Sigmoid colon (tissue), 7 donors: Measurements from ENCODE around the gene CDK4. TPM values are rescaled to one million over a fixed set of nuclear protein-coding genes. Genes with fewer than 3 reads are reported as not detected.

Experiments
- DNase-seq: peaks from one replicate; pipeline ENCODE4 v3.0.0-alpha.2; 2019
- H3K27ac ChIP-seq, 4 donors: fragments of 200-600 bp; sonication (generic); one replicate each; pipeline ENCODE4 v1.5.1; 2016 to 2019; ENCODE audit warnings: mild to moderate bottlenecking in 1 of 4
- H3K27me3 ChIP-seq, 3 donors: fragments of 200-600 bp; sonication (generic); one replicate each; pipeline ENCODE4 v1.5.1; 2019; ENCODE audit warnings: mild to moderate bottlenecking in 1 of 3
- H3K36me3 ChIP-seq, 4 donors: fragments of 200-600 bp; sonication (generic); one replicate each; pipeline ENCODE4 v1.5.1; 2016 to 2019
- H3K4me1 ChIP-seq, 4 donors: fragments of 200-600 bp; sonication (generic); one replicate each; pipeline ENCODE4 v1.5.1; 2017 to 2019
- H3K4me3 ChIP-seq, 4 donors: fragments of 200-600 bp; sonication (generic); one replicate each; pipeline ENCODE4 v1.5.1; 2017 to 2019; ENCODE audit warnings: mild to moderate bottlenecking in 2 of 4, moderate library complexity in 1 of 4
- H3K9me3 ChIP-seq, 4 donors: fragments of 200-600 bp in 3 of 4; sonication (generic) in 3 of 4; one replicate each; pipeline versions ENCODE4 v1.5.1 to v1.6.1; 2013 to 2019
- CTCF ChIP-seq, 4 experiments: fragments of 450-650 bp in 3 of 4; fragments of 200-600 bp in 1 of 4; IDR thresholded peaks; one replicate each; pipeline ENCODE4 v1.5.1; 2016 to 2019; ENCODE audit warnings: antibody characterized with exemption in 4 of 4, mild to moderate bottlenecking in 3 of 4, moderate library complexity in 2 of 4
- EP300 ChIP-seq, 4 donors: sonication (generic); formaldehyde crosslinking; IDR thresholded peaks; one replicate each; pipeline ENCODE4 v1.6.1; 2017; ENCODE audit warnings: antibody characterized with exemption in 4 of 4
- POLR2A ChIP-seq, 2 donors: fragments of 450-650 bp; IDR thresholded peaks; one replicate each; pipeline ENCODE4 v1.6.1; 2016; ENCODE audit warnings: antibody characterized with exemption in 2 of 2, mild to moderate bottlenecking in 2 of 2, moderate library complexity in 2 of 2
- POLR2AphosphoS5 ChIP-seq, 4 donors: sonication (generic); formaldehyde crosslinking; IDR thresholded peaks; one replicate each; pipeline ENCODE4 v1.6.1; 2017; ENCODE audit warnings: antibody characterized with exemption in 4 of 4
- WGBS, 2 donors: extraction: QIAGEN DNeasy Blood & Tissue Kit; methylation state at CpG; one replicate each; pipeline ENCODE4 v1.1.7; 2013; 5-methylcytosine and 5-hydroxymethylcytosine counted together
- intact Hi-C: fragments of 100-400 bp; cut with DNase I; formaldehyde crosslinking; loops from one replicate; pipeline ENCODE4 v1.15.1; 2023
- polyA plus RNA-seq, 3 donors: library from polyadenylated mRNA; stranded (reverse); fragments of 200-250 nt; gene quantifications; one replicate each; pipeline ENCODE4 v1.2.3, GENCODE V29; 2013
- total RNA-seq, 4 donors: library from RNA; depleted of rRNA; stranded (reverse); fragments of >200 nt; gene quantifications; one replicate each; pipeline ENCODE4 v1.1.0, GENCODE V29; 2016
- donor health status: healthy with polysubstance abuse.
- donor health status: Bipolar disorder and iron deficiency.
- donor health status: healthy.

Gene CDK4
- total and polyA plus RNA-seq, 7 donors, result 34.9 to 108 (median 80.8) TPM

DNA sequence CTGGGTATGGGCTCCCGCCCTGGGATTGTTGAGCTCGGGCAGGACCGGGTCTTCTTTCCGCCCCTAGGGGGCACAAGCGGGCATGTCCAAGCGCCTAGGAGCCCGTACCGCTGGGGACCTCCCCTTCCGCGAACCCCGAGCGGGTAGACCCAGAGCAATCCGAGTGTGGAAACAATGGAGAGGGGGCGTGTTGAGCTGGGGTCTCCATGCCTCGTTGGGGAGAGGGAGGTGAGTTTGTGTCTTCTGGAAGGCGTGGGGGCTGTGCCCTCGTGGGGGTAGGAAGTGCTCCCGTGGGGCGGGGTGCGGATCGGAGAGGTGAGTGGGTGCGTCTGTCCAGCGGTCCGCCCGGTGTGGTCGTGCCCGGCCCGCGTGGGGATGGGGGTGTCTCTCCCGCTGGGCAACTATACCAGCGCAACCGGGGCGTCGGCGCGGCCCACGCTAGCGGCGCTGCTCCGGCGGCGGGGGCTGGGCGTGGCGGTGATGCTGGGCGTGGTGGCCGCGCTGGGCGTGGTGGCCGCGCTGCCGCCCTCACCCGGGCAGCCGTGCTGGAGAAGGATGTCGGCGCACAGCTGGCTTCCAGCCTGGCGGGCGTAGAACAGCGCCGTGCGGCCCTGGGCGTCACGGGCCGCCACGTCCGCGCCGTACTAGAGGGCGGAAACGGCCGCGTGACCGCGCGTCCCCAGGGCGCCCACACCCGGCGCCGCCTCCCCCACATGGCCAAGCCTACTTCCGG lies 25.8 kb downstream of the CDK4 start:
- peak; percentile 22 to 60 (median 56) for TF ChIP-seq CTCF (IDR thresholded peaks at IDR 0.05)
- no peak for TF ChIP-seq POLR2A (IDR thresholded peaks at IDR 0.05)
- peak in 1 of 4 donors; percentile 22 for TF ChIP-seq POLR2AphosphoS5 (IDR thresholded peaks at IDR 0.05)
- no peak for TF ChIP-seq EP300 (IDR thresholded peaks at IDR 0.05)
- intact Hi-C loops, result no loop called here
- peaks cover 0 to 21% (median 17%) of the 10 kb centered on the region in 4 donors for H3K4me1 ChIP-seq
- WGBS, 2 donors, result 12 to 55% methylated on average over 79 of the region's 79 CpGs
- DNase-seq, result peak; percentile 91
- peak overlapping the region; percentile 35 to 64 (median 52) for H3K4me3 ChIP-seq
- H3K9me3 ChIP-seq, result no peaks in the 10 kb centered on the region
- H3K27ac ChIP-seq, result peak overlapping the region; percentile 8 to 56 (median 32)
- peaks cover 0 to 10% (median 0%) of the 10 kb centered on the region in 4 donors for H3K36me3 ChIP-seq
- H3K27me3 ChIP-seq, result peaks cover 0 to 47% (median 22%) of the 10 kb centered on the region in 3 donors

DNA sequence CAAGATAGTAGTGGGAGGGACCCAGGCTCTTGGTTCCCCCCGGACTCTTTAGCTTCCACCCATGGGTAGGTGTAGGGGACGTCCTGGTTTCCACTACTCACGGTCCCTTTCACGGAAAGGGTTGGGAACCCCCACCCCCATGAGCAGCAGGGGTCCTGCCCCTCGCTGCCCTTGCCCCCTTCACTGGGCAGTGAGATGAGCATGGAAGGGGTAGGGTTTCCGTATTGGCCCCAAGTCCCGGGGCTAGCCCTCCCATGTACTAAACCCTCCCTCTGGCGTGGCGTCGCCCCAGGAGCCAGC lies 26.3 kb downstream of the CDK4 start:
- WGBS, 2 donors, result 13 to 45% methylated on average over 10 of the region's 10 CpGs
- peaks cover 0 to 15% (median 2%) of the 10 kb centered on the region in 4 donors for H3K36me3 ChIP-seq
- peaks cover 0 to 21% (median 17%) of the 10 kb centered on the region in 4 donors for H3K4me1 ChIP-seq
- TF ChIP-seq CTCF (IDR thresholded peaks at IDR 0.05) (no peak), POLR2A (IDR thresholded peaks at IDR 0.05) (no peak), EP300 (IDR thresholded peaks at IDR 0.05) (no peak), POLR2AphosphoS5 (IDR thresholded peaks at IDR 0.05) (no peak)
- H3K9me3 ChIP-seq, result no peaks in the 10 kb centered on the region
- no peak for DNase-seq
- intact Hi-C loops, result no loop called here
- peaks cover 0 to 42% (median 22%) of the 10 kb centered on the region in 3 donors for H3K27me3 ChIP-seq
- H3K4me3 ChIP-seq, result peak overlapping the region; percentile 35 to 64 (median 52)
- peak overlapping the region in 1 of 4 donors; percentile 56 for H3K27ac ChIP-seq

- Histone ChIP-seq H3K4me1 (peaks cover 0 to 21% (median 17%) of the 10 kb centered on the region in 4 donors), H3K4me3 (no peak overlapping the region), H3K9me3 (no peaks in the 10 kb centered on the region), H3K27ac (no peak overlapping the region), H3K36me3 (peaks cover 0 to 22% (median 9%) of the 10 kb centered on the region in 4 donors), H3K27me3 (peaks cover 0 to 41% (median 22%) of the 10 kb centered on the region in 3 donors)
- WGBS, 2 donors, result 51 to 73% methylated on average over 11 of the region's 11 CpGs
- no peak for TF ChIP-seq POLR2AphosphoS5 (IDR thresholded peaks at IDR 0.05)
- no peak for TF ChIP-seq CTCF (IDR thresholded peaks at IDR 0.05)
- TF ChIP-seq EP300 (IDR thresholded peaks at IDR 0.05), result no peak
- no peak for TF ChIP-seq POLR2A (IDR thresholded peaks at IDR 0.05)
- no peak for DNase-seq
- intact Hi-C loops, result no loop called here
Observed at GRCh38 chr12:57724936-57725740, 27.0 kb downstream of the CDK4 start.

DNA sequence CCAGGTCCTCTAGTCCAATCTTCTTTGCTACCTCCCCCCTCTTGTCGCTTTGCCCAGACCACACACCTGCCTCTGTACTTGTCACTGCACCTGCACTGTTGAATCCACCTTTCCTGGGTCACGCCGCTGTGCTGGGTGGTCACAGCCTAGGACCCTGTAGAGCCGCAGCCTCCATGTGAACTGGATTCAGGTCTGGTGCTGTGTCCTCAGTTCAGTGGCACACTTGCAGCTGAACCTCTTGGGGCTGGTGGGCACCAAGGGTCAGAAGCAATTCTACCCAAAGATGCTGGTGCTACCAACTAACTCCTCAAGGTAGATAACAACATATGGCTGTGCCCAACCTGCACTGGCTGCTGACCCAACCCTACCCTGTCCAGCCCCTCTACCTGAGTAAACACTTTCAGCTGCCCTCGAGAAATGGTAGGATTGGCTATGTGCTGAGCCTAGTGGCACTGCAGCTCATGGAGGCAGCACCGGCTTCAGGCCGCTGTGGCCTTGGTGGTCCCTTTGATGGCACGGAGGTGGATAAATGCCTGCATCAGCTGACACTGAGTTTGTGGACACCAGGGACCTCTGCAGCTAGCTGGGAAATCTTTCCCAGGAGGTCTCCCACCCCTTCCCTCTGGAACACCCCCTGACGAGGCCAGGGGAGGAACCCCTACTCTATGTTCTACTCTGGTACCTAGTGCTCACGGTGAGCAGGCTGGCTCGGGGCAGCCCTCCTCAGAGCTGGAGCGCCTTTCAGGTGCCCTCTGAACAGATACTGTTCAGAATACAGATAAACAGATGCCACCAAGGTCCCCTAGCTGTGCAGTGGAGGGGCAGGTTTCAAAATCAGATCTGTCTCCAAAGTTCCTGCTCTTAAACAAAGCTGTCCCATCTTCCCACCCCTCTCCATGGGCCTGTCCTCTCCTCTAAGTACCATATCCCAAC lies 27.8 kb downstream of the CDK4 start:
- H3K27me3 ChIP-seq, result peaks cover 0 to 41% (median 22%) of the 10 kb centered on the region in 3 donors
- TF ChIP-seq EP300 (IDR thresholded peaks at IDR 0.05) (no peak), CTCF (IDR thresholded peaks at IDR 0.05) (no peak), POLR2A (IDR thresholded peaks at IDR 0.05) (no peak), POLR2AphosphoS5 (IDR thresholded peaks at IDR 0.05) (no peak)
- H3K27ac ChIP-seq, result no peak overlapping the region
- no peaks in the 10 kb centered on the region for H3K9me3 ChIP-seq
- H3K4me1 ChIP-seq, result peaks cover 0 to 21% (median 17%) of the 10 kb centered on the region in 4 donors
- DNase-seq, result no peak
- peaks cover 4 to 31% (median 16%) of the 10 kb centered on the region in 4 donors for H3K36me3 ChIP-seq
- WGBS, 2 donors, result 74 to 89% methylated on average over 12 of the region's 12 CpGs
- intact Hi-C loops, result no loop called here
- H3K4me3 ChIP-seq, result no peak overlapping the region
